Mucosa of descending colon (tissue), 3 donors: ENCODE results near the gene ANKRD13A. TPM values are rescaled to one million over a fixed set of nuclear protein-coding genes. Genes with fewer than 3 reads are reported as not detected.

Source experiments
- ATAC-seq: fragments of 200-7000 bp; cut with Tn5 transposase; one replicate; pipeline ENCODE4 v1.9.1; 2020; ENCODE audit warnings: mild to moderate bottlenecking, moderate library complexity
- DNase-seq, 3 donors: peaks; one replicate each; pipeline ENCODE4 v3.0.0-alpha.2; 2020
- H3K36me3 ChIP-seq: fragments of 200-600 bp; one replicate; pipeline ENCODE4 v1.8.0; 2021; ENCODE audit warnings: low read depth, mild to moderate bottlenecking
- H3K4me1 ChIP-seq: fragments of 200-600 bp; one replicate; pipeline ENCODE4 v1.8.0; 2021; ENCODE audit warnings: low read depth, mild to moderate bottlenecking
- H3K4me3 ChIP-seq: fragments of 200-600 bp; one replicate; pipeline ENCODE4 v1.8.0; 2021; ENCODE audit warnings: mild to moderate bottlenecking
- H3K9me3 ChIP-seq: fragments of 200-600 bp; one replicate; pipeline ENCODE4 v1.8.0; 2021; ENCODE audit warnings: mild to moderate bottlenecking
- CTCF ChIP-seq: fragments of 200-600 bp; IDR thresholded peaks from one replicate; pipeline ENCODE4 v1.8.0; 2022; ENCODE audit warnings: antibody characterized with exemption, mild to moderate bottlenecking
- intact Hi-C, 2 donors: fragments of 100-400 bp; cut with DNase I in 1 of 2; cut with micrococcal nuclease in 1 of 2; formaldehyde crosslinking; loops; one replicate each; pipeline versions ENCODE4 v1.11.0 to v1.11.1; 2022; cut with DNase I, micrococcal nuclease
- total RNA-seq, 3 donors: library from RNA; stranded (reverse); fragmentation: NEBNext Ultra II Directional in 2 of 3; extraction: Animal tissue kit (Norgen Biotek cat#: 25700) in 2 of 3; gene quantifications; one replicate each; pipeline versions ENCODE4 v1.2.1 to v1.2.4, GENCODE V29; 2021 to 2023
- donor health status: DM: no; HTN: no; CAD: no; lungs with moderate emphysema.
- donor health status: DM: no; HTN: no; CAD: no.
- donor health status: DM: no; HTN: yes; CAD: no.

The ANKRD13A gene
- total RNA-seq, 3 donors from 2014 or later: 56.0 to 75.2 (median 63.9) TPM

- ATAC-seq (peak; percentile 39), DNase-seq (no peak)
- Histone ChIP-seq H3K4me1 (peaks cover 4% of the 10 kb centered on the region), H3K4me3 (no peak overlapping the region), H3K9me3 (no peaks in the 10 kb centered on the region), H3K36me3 (no peaks in the 10 kb centered on the region)
- TF ChIP-seq CTCF: no peak
- intact Hi-C loops: no loop called here
These were observed 37.6 kb upstream of the ANKRD13A start for GRCh38 chr12:109961612-109962011.

GRCh38 chr12:109962398-109962797 is 36.8 kb upstream of the ANKRD13A start:
- Histone ChIP-seq H3K36me3 (no peaks in the 10 kb centered on the region), H3K9me3 (no peaks in the 10 kb centered on the region)
- no peak for ATAC-seq

GRCh38 chr12:109963330-109963729 is 35.9 kb upstream of the ANKRD13A start:
- no peaks in the 10 kb centered on the region for H3K36me3 ChIP-seq
- no peak for TF ChIP-seq CTCF

More at GRCh38 chr12:109962398-109962797, 36.8 kb upstream of the ANKRD13A start:
- Histone ChIP-seq H3K4me3 (no peak overlapping the region), H3K4me1 (peaks cover 4% of the 10 kb centered on the region)
- DNase-seq: no peak
- intact Hi-C loops: no loop called here
- no peak for TF ChIP-seq CTCF

GRCh38 chr12:109963743-109964429 is 35.3 kb upstream of the ANKRD13A start:
- no peaks in the 10 kb centered on the region for H3K9me3 ChIP-seq
- intact Hi-C loops: no loop called here
- no peak overlapping the region for H3K4me3 ChIP-seq
- no peak for TF ChIP-seq CTCF
- ATAC-seq (peak; percentile 88), DNase-seq (peak in 2 of 3 donors; percentile 44 to 49)
- no peaks in the 10 kb centered on the region for H3K36me3 ChIP-seq
- H3K4me1 ChIP-seq: no peaks in the 10 kb centered on the region

More at GRCh38 chr12:109963330-109963729, 35.9 kb upstream of the ANKRD13A start:
- ATAC-seq: no peak
- H3K4me3 ChIP-seq: no peak overlapping the region
- H3K4me1 ChIP-seq: peaks cover 2% of the 10 kb centered on the region
- no peaks in the 10 kb centered on the region for H3K9me3 ChIP-seq
- no peak for DNase-seq
- intact Hi-C loops: no loop called here

- Histone ChIP-seq H3K9me3 (no peaks in the 10 kb centered on the region), H3K4me1 (no peaks in the 10 kb centered on the region), H3K4me3 (no peak overlapping the region), H3K36me3 (no peaks in the 10 kb centered on the region)
- TF ChIP-seq CTCF: no peak
- intact Hi-C loops: no loop called here
- ATAC-seq (no peak), DNase-seq (no peak)
These were observed 32.7 kb upstream of the ANKRD13A start for GRCh38 chr12:109966546-109966945.
